Prostate gland (tissue), 2 donors: ENCODE measurements around the gene PIEZO2.

ENCODE experiments used
- CTCF ChIP-seq, 4 experiments: fragments of 200-600 bp in 2 of 4; fragments of 450-650 bp in 2 of 4; sonication (generic) in 2 of 4; IDR thresholded peaks; 1 replicate in 3 of 4; 2 replicates in 1 of 4; pipeline ENCODE4 v1.5.1; 2016 to 2019; ENCODE audit warnings: antibody characterized with exemption in 4 of 4, mild to moderate bottlenecking in 2 of 4, moderate library complexity in 2 of 4
- POLR2AphosphoS5 ChIP-seq: sonication (generic); formaldehyde crosslinking; IDR thresholded peaks from one replicate; pipeline ENCODE4 v1.6.1; 2017; ENCODE audit warnings: antibody characterized with exemption

- TF ChIP-seq CTCF (IDR thresholded peaks at IDR 0.05) (no peak), POLR2AphosphoS5 (no peak)
These were observed 232.5 kb downstream of the PIEZO2 start for GRCh38 chr18:10916865-10917264.
